Measurements from ENCODE around the gene ACSM2A.
"Not testable (repeated sequence)": the region's sequence is repeated elsewhere in the genome, so short reads cannot be mapped to it uniquely, and the experiment has no call there.

The ACSM2A gene

DNA sequence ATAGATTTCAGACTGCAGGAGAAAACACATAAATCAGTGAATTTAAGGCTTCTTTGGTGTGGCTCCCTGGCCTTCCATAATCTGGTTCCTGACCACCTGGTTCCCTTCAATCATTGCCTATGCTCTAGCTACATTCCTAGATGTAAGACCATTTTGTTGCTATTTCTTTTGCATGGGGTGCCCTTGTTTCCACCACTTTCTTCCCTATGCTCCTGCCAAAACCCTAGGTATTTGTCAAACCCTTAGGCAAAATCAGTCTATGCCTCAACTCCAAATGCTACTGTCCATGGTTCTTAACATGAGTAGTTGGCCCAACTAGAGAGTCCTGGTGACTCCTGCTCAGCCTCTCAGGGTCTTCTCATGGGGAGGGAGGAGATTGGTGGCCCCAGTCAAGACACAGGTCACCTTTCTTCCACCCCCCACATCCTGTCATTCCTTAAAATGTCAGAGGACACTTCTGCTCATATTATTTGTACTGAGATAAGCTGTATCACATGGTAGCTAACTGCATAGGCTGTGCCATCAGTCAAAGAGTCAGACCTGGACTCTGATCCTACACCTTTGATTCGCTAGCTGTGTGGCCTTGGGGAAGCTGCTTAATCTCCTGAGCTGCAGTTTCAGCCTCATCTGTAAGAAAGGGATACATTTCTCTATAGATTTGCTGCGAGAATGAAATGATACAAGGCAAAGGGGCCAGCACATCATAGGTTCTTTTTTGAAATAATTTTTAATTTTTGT lies 27.0 kb upstream of the ACSM2A start:
- TF ChIP-seq, protein P1, sequence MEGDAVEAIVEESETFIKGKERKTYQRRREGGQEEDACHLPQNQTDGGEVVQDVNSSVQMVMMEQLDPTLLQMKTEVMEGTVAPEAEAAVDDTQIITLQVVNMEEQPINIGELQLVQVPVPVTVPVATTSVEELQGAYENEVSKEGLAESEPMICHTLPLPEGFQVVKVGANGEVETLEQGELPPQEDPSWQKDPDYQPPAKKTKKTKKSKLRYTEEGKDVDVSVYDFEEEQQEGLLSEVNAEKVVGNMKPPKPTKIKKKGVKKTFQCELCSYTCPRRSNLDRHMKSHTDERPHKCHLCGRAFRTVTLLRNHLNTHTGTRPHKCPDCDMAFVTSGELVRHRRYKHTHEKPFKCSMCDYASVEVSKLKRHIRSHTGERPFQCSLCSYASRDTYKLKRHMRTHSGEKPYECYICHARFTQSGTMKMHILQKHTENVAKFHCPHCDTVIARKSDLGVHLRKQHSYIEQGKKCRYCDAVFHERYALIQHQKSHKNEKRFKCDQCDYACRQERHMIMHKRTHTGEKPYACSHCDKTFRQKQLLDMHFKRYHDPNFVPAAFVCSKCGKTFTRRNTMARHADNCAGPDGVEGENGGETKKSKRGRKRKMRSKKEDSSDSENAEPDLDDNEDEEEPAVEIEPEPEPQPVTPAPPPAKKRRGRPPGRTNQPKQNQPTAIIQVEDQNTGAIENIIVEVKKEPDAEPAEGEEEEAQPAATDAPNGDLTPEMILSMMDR (IDR thresholded peaks at IDR 0.05; ENCODE audit: extremely low read depth, missing control alignments): no peak
- no peak for DNase-seq (ENCODE audit: low spot score)

DNA sequence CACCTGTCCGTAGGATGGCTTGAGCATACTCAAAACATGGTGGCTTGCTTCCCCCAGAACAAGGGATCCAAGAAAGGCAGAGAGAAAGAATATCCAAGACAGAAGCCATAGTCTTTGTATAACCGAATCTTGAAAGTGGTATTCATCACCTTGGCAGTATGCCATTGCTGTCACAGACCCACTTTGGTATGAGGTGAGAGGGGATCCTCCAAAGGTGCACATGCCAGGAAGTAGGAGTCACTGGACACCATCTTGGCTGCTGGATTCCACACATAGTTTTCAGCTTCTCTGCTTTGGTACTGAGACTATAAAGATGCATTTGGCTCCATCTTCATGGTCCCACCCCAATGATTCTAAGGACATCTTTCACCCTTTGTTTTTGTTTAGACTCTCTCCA lies 23.9 kb upstream of the ACSM2A start:
- not testable (repeated sequence) for DNase-seq (ENCODE audit: low spot score)

DNA sequence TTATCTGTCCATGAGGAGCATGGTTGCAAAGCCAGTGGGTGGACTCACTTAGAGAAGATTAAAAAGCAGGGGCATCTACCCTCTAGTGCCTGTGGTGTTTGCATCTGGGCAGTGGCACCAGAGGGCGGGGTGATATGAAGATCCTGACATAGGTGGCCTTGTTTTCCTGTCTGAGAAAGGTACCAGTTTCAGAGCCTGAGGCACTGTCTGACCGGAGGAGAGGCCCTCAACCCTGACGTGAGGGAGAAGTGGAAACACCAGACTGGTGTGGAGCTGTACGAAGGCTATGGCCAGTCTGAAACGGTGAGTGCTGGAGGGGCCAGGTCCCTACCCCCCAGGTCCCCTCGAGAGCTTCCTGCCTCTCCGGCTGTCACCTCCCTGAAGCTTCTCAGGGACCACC lies 21.8 kb upstream of the ACSM2A start:
- not testable (repeated sequence) for DNase-seq (ENCODE audit: low spot score)

DNA sequence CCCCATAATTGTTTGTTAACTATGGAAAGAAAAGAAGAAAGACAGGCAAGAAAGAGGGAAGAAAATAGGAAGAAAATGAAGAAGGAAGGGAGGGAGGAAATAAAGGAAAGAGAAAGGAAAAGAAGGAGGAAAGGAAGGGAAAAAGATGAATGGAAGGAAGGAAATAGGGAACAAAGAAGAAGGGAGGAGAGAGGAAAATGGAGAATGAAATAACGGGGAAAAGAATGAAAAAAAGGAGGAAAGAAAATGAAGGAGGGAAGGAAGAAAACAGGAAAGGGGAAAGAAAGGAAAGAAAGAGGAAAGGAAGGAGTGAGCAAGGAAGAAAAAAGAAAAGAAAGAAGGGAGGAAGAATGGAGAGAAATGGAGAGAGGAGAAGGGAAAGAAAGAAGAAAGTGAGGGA lies 20.8 kb upstream of the ACSM2A start:
- not testable (repeated sequence) for DNase-seq (ENCODE audit: low spot score)

DNA sequence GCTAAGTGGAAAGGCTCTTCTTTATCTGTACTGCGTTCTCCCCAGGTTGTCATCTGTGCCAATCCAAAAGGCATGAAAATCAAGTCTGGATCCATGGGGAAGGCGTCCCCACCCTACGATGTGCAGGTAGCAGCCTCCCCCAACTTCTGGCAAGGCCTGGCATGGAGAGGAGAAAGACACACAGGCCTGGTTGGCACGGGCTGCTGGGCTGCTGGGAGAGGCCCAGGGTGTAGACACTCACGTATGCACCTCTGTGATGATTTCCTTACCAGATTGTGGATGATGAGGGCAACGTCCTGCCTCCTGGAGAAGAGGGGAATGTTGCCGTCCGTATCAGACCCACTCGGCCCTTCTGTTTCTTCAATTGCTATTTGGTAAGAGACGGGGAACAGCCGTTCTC lies 20.4 kb upstream of the ACSM2A start:
- DNase-seq (ENCODE audit: low spot score): no peak
- TF ChIP-seq, protein P1 (IDR thresholded peaks at IDR 0.05; ENCODE audit: extremely low read depth, missing control alignments): no peak

DNA sequence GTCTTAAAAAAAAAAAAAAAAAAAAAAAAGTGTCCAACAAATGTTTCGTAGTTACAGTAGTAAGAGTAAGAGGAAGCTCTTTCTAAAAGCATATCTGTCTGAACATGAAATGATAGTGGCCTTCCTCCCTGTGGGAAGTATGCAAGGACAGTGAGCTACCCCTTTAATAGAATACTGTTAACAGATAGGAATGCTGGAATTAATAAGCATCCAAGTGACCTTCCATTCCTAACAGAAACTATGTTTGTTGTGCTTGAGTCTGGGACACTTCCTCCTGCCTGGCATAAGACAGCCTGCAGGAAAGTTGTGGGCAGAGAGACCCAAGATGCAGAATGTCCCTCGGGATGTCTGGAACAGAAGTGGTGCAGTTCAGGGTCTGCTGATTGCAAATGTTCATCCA lies 12.4 kb upstream of the ACSM2A start:
- not testable (repeated sequence) for DNase-seq (ENCODE audit: low spot score)

DNA sequence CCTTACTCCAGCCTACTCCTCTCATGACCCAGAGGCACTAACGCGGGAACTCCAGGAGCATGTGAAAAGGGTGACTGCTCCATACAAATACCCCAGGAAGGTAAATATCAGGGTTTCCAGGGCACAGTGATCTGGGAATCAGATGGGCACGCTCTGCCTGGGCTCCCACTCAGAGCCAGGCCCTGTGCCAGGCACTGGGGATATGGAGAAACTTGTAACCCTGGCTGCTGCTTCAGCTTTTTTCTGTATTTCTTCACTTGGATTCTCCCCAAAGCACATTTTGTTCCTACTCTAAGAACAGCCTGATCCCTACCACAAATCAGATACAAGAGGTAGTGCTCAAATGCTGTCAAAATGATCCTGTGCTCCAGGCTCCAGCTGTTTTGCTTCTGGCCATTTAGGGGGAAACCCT lies 11.5 kb upstream of the ACSM2A start:
- DNase-seq (ENCODE audit: low spot score): not testable (repeated sequence)

DNA sequence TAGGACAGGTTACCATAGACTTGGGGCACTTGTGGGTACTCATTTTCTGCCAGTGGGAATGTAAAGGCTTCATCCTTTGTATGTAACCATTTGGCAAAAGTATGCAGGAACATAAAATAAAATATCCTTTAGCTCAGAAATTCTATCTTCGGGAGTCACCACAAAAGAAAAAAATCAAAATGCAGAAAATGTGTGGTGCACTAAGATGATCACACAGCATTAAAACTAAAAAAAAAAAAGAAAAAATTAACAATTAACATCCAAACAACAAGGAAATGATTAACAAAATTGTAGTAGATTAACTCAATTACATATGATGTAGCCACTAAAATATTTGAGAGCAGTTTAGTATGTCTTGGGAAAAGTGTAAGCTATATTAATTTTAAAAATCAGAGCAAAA lies 10.6 kb upstream of the ACSM2A start:
- not testable (repeated sequence) for DNase-seq (ENCODE audit: low spot score)

DNA sequence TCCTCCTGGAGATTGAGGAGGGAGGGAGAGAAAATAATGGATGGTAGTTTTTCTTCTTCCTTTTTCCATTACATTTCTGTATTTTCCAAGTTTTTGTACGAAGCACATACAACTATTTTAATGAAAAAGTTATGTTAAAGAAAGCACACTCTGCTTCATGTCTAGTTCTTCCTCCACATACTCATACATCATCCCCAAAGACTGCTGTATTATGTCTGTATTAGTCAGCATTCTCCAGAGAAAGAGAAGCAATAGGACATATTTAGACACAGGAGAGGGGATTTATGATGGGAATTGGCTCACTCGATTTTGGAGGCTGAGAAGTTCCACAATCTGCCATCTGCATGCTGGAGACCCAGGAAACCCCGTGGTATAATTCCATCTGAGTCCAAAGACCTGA lies 10.1 kb upstream of the ACSM2A start:
- no peak for DNase-seq (ENCODE audit: low spot score)

DNA sequence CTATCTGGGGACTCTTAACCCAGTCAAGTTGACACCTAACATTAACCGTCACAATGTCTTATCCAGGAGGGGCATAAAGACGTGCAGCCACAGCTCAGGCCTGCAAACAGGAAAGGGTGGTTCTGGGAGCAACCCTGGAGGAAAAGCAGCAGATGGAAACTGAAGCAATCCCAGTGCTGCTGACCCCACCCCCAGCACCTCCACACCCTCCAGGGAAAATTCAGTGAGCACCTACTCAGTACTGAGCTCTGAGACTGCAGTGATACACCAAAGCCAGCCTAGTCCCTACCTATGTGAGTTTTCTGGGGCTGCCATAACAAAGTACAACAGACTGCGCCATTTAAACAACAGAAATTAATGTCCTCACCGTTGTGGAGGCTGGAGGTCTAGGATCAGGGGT lies 9.5 kb upstream of the ACSM2A start:
- DNase-seq (ENCODE audit: low spot score): not testable (repeated sequence)

More for the DNA sequence above, 10.1 kb upstream of the ACSM2A start:
- TF ChIP-seq, protein P1 (IDR thresholded peaks at IDR 0.05; ENCODE audit: extremely low read depth, missing control alignments): no peak

DNA sequence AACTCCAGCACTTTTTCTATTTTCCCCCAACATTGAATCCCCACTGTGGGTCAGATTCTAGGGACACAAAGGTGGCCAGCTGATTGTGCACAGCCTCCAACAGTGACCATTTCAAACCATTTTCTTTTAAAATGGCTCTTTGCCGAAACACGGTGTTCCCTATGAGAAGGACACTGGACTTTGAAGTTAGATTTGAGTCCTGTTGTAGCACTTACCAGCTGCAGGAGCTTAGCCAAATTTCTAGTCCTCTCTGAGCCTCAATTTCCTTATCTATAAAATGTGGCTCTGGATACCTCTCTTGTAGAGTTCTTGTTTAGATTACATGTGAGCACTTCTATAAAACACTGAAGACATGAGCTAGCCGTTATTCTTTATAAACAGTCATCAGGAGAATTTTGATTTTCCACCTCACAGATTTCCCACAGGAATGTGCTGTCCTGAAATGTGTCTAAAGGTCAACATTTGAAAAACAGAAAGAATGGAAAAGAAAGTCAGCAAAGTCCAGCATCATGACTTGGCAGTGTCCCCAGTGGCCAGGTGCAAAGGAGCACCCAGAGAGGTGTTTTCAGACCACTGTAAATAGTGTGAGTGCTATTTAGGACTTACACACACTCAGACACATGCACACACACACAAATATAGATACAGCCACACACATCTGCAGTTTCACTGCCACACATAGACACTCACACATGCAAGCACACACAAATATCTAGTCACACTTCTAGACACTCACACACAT lies 4.5 kb upstream of the ACSM2A start:
- DNase-seq (ENCODE audit: low spot score): not testable (repeated sequence)

DNA sequence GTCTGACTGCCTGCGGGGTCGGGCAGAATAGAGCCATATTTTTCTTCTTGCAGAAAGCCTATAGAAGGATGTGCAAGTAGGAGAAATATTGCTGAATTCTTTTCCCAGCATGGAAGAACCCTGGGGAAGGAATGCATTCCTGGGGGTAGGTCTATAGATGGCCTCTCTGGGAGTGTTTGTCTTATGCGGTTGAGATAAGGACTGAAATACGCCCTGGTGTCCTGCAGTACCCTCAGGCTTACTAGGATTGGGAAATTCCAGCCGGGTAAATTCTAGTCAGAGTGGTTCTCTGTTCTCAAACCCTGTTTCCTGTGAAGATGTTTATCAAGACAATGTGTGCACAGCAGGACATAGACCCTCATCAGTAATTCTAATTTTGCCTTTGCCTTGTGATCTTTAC lies 2.3 kb downstream of the ACSM2A start:
- DNase-seq (ENCODE audit: low spot score): not testable (repeated sequence)

DNA sequence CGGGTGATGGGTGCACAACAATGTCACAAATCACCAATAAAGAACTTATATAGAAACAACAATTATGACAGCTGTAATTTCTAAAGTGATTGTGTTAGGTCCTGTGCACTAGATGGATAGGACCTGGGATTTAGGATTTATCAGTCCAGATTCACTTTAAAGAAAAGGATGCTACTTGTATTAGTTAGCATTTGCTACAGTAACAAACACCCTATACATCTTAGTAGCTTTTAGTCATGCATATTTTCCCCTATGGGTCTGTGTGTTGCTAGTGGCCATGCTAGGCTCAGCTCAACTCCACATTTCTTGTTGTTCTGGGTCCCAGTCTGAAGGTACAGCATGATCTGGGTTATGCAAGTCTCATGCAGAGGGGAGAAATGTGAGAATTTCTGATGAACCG lies 7.9 kb downstream of the ACSM2A start:
- DNase-seq (ENCODE audit: low spot score): not testable (repeated sequence)

DNA sequence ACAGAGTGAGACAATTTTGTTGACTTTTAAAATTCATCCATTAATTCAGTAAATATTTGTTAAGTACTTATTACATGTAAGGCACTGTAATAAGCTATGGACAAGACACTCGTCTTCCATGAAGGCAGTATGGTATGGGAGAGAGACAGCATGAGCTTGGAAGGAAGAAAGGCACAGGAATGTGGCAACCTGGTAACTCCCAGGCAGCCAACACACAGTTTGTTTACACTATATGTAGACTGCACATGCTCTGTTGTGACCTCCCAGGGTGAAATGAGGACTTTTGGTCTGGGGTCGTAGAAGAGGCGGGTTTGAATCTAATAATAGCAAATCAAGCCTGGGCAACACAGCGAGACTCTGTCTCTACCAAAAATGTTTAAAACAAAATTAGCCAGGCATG lies 9.0 kb downstream of the ACSM2A start:
- DNase-seq (ENCODE audit: low spot score): not testable (repeated sequence)

DNA sequence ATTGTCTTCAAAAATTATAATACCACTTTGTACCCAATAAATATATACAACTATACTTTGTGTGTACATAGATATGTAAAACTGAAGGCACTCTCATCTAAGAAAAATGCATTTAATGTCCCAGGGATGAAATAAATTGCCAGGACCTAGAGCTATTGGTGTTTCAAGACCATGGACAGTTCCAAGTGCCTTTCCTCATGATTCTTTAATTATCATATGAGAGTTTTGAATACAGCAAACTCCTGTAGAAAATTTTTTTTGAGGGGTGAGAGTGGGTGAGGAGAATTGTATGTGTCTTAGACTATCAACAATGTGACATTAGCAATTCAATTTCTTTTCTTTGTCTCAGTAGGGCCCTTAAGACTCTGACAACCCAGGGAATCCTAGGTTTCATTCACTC lies 17.6 kb downstream of the ACSM2A start:
- DNase-seq (ENCODE audit: low spot score): not testable (repeated sequence)

DNA sequence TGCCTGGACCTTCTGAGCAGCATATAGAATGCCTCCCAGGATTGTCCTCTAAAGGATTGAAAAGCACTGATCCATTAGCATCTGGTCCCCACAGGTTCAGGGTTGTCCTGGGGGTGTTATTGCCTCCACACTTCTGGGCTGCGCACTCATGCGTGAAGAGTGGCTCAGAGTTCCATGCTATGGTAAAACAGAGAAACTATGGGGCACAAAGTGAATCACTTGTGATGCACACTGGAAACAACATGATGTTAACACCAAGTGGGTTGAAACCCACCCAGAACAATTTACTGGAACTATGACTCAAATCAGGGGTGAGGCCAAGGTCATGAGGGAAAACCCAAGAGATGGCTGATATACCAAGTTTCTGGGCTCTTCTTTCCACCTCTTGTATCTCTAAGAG lies 18.6 kb downstream of the ACSM2A start:
- DNase-seq (ENCODE audit: low spot score): not testable (repeated sequence)

DNA sequence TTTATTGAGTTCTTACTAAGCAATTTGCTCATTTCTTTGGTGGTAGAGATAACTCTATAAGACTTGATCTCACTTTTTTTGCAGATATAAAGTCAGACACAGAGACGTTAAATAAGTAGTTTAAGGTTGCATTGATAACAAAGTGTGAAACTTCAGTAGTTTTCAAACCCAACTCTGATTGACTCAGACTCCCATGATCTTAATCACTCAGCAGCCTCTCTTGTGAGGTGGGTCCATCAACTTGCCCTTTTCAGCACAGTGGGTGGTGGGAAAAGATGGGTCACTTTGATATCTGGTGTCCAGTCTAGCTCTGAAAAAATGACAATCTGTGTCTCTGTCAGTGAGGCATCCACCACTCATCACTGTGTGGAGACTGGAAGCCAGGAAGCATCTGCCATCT lies 19.4 kb downstream of the ACSM2A start:
- DNase-seq (ENCODE audit: low spot score): not testable (repeated sequence)

DNA sequence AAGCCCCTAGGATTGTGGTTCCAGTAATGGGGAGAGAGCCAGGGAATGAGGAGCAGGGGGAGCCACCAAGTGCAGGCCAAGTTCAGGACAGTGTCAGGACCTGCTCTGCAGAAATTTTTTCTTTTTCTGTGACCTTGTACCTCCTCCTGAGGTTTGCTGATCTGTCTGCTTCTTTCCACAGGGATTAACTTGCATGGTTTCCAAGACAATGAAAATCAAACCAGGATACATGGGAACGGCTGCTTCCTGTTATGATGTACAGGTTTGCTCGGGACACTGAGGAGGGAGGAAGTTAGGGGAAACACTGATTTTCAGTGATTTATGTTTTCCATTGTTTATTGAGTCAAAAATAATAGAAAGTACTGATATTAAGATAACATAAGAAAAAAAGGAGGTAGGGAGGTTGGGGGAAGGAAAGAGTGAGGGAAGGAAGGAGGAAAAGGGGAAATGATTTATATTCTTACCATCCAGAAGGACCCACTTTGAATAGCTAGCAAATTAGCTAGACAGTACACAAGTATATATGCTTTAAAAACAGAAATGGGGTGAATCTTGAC lies 25.9 kb downstream of the ACSM2A start:
- not testable (repeated sequence) for DNase-seq (ENCODE audit: low spot score)
